ENCODE data around the gene EPHA6. TPM values are rescaled to one million over a fixed set of nuclear protein-coding genes. Genes with fewer than 3 reads are reported as not detected.

EPHA6 gene
- total RNA-seq, 1 donor = not detected

GRCh38 chr3:97389936-97390335 is 575.5 kb downstream of the EPHA6 start:
- TF ChIP-seq CTCF (IDR thresholded peaks at IDR 0.05; ENCODE audit: insufficient read depth, low read length) = no peak
- no peak overlapping the region for H3K4me3 ChIP-seq (ENCODE audit: low read depth, low read length)
- no peak for DNase-seq (ENCODE audit: low read depth)

DNA sequence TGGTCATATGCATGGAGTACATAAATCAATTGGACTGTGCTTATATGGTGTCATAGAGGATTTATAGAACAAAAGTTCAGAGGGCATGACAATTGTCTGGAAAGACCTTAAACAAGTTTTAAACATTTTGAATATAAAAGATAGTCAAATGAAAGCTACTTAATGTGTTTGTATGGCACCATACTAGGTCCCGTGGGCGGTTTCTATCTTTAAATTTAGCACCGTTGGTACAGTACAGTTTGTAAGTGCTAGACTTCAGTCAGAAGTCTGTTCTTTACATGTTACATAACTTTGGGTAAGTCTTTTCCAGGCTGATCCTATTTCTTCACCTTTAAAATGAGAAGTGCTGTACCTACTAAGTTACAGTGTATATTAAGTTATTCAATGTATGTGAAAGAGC is 576.8 kb downstream of the EPHA6 start:
- no peak for DNase-seq (ENCODE audit: low read depth)
- TF ChIP-seq CTCF (IDR thresholded peaks at IDR 0.05; ENCODE audit: insufficient read depth, low read length) = no peak

GRCh38 chr3:97409612-97410011 is 595.2 kb downstream of the EPHA6 start:
- no peak overlapping the region for H3K4me3 ChIP-seq (ENCODE audit: low read depth, low read length)
- TF ChIP-seq CTCF (IDR thresholded peaks at IDR 0.05; ENCODE audit: insufficient read depth, low read length) = no peak
- DNase-seq (ENCODE audit: low read depth) = no peak

More for the DNA sequence above, 576.8 kb downstream of the EPHA6 start:
- H3K4me3 ChIP-seq (ENCODE audit: low read depth, low read length) = no peak overlapping the region

- no peak for DNase-seq (ENCODE audit: low read depth)
- TF ChIP-seq CTCF (IDR thresholded peaks at IDR 0.05; ENCODE audit: insufficient read depth, low read length) = no peak
- no peak overlapping the region for H3K4me3 ChIP-seq (ENCODE audit: low read depth, low read length)
Observed at GRCh38 chr3:97421565-97421964, 607.2 kb downstream of the EPHA6 start.

DNA sequence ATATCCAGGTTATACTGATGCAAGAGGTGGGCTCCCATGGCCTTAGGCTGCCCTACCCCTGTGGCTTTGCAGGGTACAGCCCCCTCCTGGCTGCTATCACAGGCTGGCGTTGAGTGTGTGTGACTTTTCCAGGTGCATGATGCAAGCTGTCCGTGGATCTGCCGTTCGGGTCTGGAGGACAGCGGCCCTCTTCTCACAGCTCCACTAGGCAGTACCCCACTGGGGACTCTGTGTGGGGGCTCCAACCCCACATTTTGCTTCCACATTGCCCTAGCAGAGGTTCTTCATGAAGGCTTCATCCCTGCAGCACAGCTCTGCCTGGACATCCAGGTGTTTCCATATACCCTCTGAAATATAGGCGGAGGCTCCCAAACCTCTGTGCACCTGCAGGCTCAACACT is 610.6 kb downstream of the EPHA6 start:
- TF ChIP-seq CTCF (IDR thresholded peaks at IDR 0.05; ENCODE audit: insufficient read depth, low read length) = no peak
- no peak for DNase-seq (ENCODE audit: low read depth)

GRCh38 chr3:97430601-97431000 is 616.2 kb downstream of the EPHA6 start:
- no peak for DNase-seq (ENCODE audit: low read depth)
- H3K4me3 ChIP-seq (ENCODE audit: low read depth, low read length) = no peak overlapping the region
- TF ChIP-seq CTCF (IDR thresholded peaks at IDR 0.05; ENCODE audit: insufficient read depth, low read length) = no peak

More for the DNA sequence above, 610.6 kb downstream of the EPHA6 start:
- H3K4me3 ChIP-seq (ENCODE audit: low read depth, low read length) = no peak overlapping the region

DNA sequence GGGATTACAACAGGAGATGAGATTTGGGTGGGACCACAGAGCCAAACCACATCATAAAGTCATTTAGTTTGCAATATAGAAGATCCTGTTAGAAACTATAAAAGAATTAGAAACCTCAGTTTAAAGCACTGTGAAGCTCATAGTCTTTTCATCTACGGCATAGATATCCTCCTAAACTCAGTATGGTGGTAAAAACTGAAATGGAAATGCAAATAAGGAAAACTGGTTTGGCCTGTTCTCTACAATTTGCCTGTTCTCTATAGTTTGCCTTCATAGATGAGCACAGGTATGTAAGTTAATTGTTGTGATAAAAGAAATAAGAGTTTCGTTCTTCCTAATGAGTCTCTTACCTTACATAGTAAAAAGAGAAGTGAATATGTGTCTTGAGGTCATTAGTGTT is 618.5 kb downstream of the EPHA6 start:
- DNase-seq (ENCODE audit: low read depth) = no peak
- no peak for TF ChIP-seq CTCF (IDR thresholded peaks at IDR 0.05; ENCODE audit: insufficient read depth, low read length)
- H3K4me3 ChIP-seq (ENCODE audit: low read depth, low read length) = no peak overlapping the region
